HG02759 (cell line): ENCODE data around the gene DHRS3.

Experiments
- ATAC-seq: cut with Tn5 transposase; IDR thresholded peaks from one replicate; pipeline ENCODE4 v1.9.1; 2021; ENCODE audit warnings: mild to moderate bottlenecking, moderate library complexity; ENCODE audit not compliant: unreplicated experiment

Gene DHRS3

GRCh38 chr1:12617511-12617900 is 504 bp downstream of the DHRS3 start:
- ATAC-seq, result no peak

GRCh38 chr1:12616709-12617373 is 1.2 kb downstream of the DHRS3 start:
- ATAC-seq, result no peak

- no peak for ATAC-seq
Measured at GRCh38 chr1:12615865-12616708, 1.9 kb downstream of the DHRS3 start.

GRCh38 chr1:12615159-12615864 is 2.7 kb downstream of the DHRS3 start:
- no peak for ATAC-seq

GRCh38 chr1:12614402-12615158 is 3.4 kb downstream of the DHRS3 start:
- ATAC-seq, result no peak

GRCh38 chr1:12613180-12613579 is 4.8 kb downstream of the DHRS3 start:
- ATAC-seq, result no peak

- ATAC-seq, result no peak
Measured at GRCh38 chr1:12610941-12611340, 7.1 kb downstream of the DHRS3 start.

- ATAC-seq, result no peak
Measured at GRCh38 chr1:12610305-12610935, 7.6 kb downstream of the DHRS3 start.

GRCh38 chr1:12609469-12610003 is 8.5 kb downstream of the DHRS3 start:
- ATAC-seq, result no peak

GRCh38 chr1:12608311-12608957 is 9.6 kb downstream of the DHRS3 start:
- no peak for ATAC-seq

- ATAC-seq, result no peak
Measured at GRCh38 chr1:12607263-12607662, 10.7 kb downstream of the DHRS3 start.

- no peak for ATAC-seq
Measured at GRCh38 chr1:12604986-12605385, 13.0 kb downstream of the DHRS3 start.

- no peak for ATAC-seq
Measured at GRCh38 chr1:12604114-12604874, 13.7 kb downstream of the DHRS3 start.

- ATAC-seq, result no peak
Measured at GRCh38 chr1:12603224-12603623, 14.8 kb downstream of the DHRS3 start.

- no peak for ATAC-seq
Measured at GRCh38 chr1:12602659-12603024, 15.4 kb downstream of the DHRS3 start.

- ATAC-seq, result peak; percentile 54
Measured at GRCh38 chr1:12601700-12602658, 16.0 kb downstream of the DHRS3 start.

- no peak for ATAC-seq
Measured at GRCh38 chr1:12600880-12601633, 17.0 kb downstream of the DHRS3 start.
